T-helper 2 cell treated with Interferon-gamma antibody and Interleukin-4, amounts not matched to agents 5 μg/mL and 100 μg/mL, for 36 hours (primary cell): ENCODE data around the gene SNRPB.
"Not testable (repeated sequence)": the region's sequence is repeated elsewhere in the genome, so short reads cannot be mapped to it uniquely, and the experiment has no call there.

ENCODE experiments used
- DNase-seq: peaks from one replicate; pipeline ENCODE4 v3.0.0; 2021; ENCODE audit warnings: low spot score
- H3K27ac Mint-ChIP-seq: one replicate; pipeline ENCODE4 v1.8.0; 2021; ENCODE audit warnings: mild to moderate bottlenecking, mixed read lengths
- H3K27me3 Mint-ChIP-seq: one replicate; pipeline ENCODE4 v1.8.0; 2021; ENCODE audit warnings: low read depth, mixed read lengths
- H3K36me3 Mint-ChIP-seq: one replicate; pipeline ENCODE4 v1.8.0; 2021; ENCODE audit warnings: low read depth, mixed read lengths
- H3K4me1 Mint-ChIP-seq: one replicate; pipeline ENCODE4 v1.8.0; 2021; ENCODE audit warnings: low read depth, mixed read lengths
- H3K4me3 Mint-ChIP-seq: one replicate; pipeline ENCODE4 v1.8.0; 2022; ENCODE audit warnings: mild to moderate bottlenecking, moderate library complexity, mixed read lengths
- H3K9me3 Mint-ChIP-seq: one replicate; pipeline ENCODE4 v1.8.0; 2021; ENCODE audit warnings: mixed read lengths

SNRPB gene

GRCh38 chr20:2470423-2471193 lies at the start of gene SNRPB:
Gene SNRPB, minus strand, starts transcription at chr20:2470789. Its CDS starts 99 bp downstream, at chr20:2470690.
- no peaks in the 10 kb centered on the region for H3K27me3 Mint-ChIP-seq
- H3K27ac Mint-ChIP-seq = peak within 1 kb of the TSS; percentile 93
- H3K36me3 Mint-ChIP-seq = peaks cover 50% of the 10 kb centered on the region
- no peaks in the 10 kb centered on the region for H3K9me3 Mint-ChIP-seq
- peak; percentile 97 for DNase-seq
- peak within 1 kb of the TSS; percentile 99 for H3K4me3 Mint-ChIP-seq
- peaks cover 39% of the 10 kb centered on the region for H3K4me1 Mint-ChIP-seq

DNA sequence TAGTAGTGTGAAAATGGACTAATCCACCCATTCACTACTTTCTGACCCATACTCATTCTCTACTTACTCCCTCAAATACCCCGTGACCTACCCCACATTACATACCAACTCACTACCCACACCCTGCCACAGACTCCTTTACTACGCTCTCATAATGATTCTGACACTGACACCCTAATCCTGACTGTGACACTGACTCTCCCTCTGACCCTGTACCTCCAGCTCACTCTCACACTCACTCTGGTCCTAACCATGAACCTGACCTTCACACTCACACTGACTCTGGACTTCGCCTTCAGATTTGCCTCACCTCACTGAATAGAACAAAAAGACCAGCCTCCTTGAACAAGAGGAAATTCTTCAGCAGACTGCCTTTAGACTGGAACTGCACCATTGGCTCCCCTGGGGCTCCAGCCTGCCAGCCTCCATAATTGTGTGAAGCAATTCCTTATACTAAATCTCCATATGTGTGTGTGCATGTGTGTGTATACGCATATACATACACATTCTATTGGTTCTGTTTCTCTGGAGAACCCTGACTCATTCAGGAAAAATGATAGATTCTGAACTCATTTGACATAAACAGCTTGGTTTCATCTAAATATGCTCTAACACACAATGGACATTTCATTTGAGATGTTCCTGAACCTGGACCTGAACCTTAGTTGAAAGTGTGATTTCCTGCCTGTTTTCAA lies 48.7 kb upstream of the SNRPB start:
- H3K27ac Mint-ChIP-seq = no peak overlapping the region
- DNase-seq = no peak
- H3K4me1 Mint-ChIP-seq = peaks cover 18% of the 10 kb centered on the region
- no peaks in the 10 kb centered on the region for H3K36me3 Mint-ChIP-seq
- H3K27me3 Mint-ChIP-seq = peaks cover 8% of the 10 kb centered on the region
- H3K9me3 Mint-ChIP-seq = no peaks in the 10 kb centered on the region
- no peak overlapping the region for H3K4me3 Mint-ChIP-seq

DNA sequence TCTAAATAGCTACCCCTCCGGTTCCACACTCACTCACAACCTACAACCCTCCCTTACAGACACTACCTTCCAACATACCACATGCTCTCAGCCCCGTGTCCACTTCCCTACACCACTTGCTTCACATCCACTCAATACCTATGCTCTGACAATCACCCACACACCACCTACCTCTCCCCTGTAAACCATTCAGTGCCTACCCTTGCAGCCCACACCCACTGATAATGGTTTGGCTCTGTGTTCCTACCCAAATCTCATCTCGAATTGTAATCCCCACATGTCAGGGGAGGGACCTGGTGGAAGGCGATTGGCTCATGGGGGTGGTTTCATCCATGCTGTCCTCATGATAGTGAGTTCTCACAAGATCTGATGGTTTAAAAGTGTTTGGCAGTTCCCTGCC lies 48.0 kb upstream of the SNRPB start:
- Mint-ChIP-seq H3K4me3 (no peak overlapping the region), H3K9me3 (no peaks in the 10 kb centered on the region), H3K36me3 (no peaks in the 10 kb centered on the region), H3K27me3 (peaks cover 15% of the 10 kb centered on the region), H3K27ac (no peak overlapping the region), H3K4me1 (peaks cover 14% of the 10 kb centered on the region)
- DNase-seq = no peak

DNA sequence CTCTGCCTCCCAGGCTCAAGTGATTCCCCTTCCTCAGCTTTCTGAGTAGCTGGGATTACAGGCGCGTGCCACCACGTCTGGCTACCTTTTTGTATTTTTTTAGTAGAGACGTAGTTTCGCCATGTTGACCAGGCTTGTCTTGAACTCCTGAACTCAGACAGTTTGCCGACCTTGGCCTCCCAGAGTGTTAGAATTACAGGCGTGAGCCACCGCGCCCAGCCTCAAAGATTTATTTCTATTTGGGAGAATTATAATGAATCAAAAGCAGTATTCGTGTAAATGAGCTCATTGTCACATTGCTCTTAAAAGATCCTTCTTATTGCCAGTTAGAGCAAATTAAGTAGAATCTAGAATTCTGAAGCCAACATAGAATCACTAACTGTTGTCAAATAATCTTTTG lies 47.5 kb upstream of the SNRPB start:
- Mint-ChIP-seq H3K27ac (no peak overlapping the region), H3K4me3 (no peak overlapping the region), H3K36me3 (no peaks in the 10 kb centered on the region), H3K4me1 (peaks cover 14% of the 10 kb centered on the region), H3K9me3 (no peaks in the 10 kb centered on the region), H3K27me3 (peaks cover 17% of the 10 kb centered on the region)
- DNase-seq = no peak

DNA sequence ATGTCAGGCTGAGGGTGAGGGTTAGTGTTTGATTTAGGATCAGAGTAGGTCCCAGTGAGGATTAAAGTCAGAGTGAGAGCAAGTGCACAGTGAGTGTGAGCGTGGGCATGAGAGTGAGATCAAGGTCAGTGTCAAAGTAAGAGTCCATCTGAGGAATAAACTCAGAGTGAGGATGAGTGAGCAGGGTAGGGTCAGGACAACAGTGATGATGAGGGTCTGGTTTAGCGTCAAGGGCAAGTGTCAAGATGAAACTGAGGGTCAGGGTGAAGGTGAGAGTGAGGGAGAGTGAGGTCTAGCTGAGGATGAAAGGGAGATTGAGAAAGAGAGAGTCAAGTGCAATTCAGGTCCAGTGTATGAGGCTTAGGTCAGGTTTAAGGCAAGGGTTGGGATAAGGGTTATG lies 45.8 kb upstream of the SNRPB start:
- Mint-ChIP-seq H3K9me3 (no peaks in the 10 kb centered on the region), H3K4me3 (no peak overlapping the region), H3K27me3 (peaks cover 22% of the 10 kb centered on the region), H3K4me1 (peaks cover 5% of the 10 kb centered on the region), H3K36me3 (no peaks in the 10 kb centered on the region), H3K27ac (no peak overlapping the region)
- no peak for DNase-seq

- no peaks in the 10 kb centered on the region for H3K9me3 Mint-ChIP-seq
- no peak for DNase-seq
- H3K4me3 Mint-ChIP-seq = no peak overlapping the region
- H3K27me3 Mint-ChIP-seq = peaks cover 27% of the 10 kb centered on the region
- no peak overlapping the region for H3K27ac Mint-ChIP-seq
- H3K4me1 Mint-ChIP-seq = no peaks in the 10 kb centered on the region
- H3K36me3 Mint-ChIP-seq = no peaks in the 10 kb centered on the region
These were observed 44.6 kb upstream of the SNRPB start for GRCh38 chr20:2515203-2515602.

DNA sequence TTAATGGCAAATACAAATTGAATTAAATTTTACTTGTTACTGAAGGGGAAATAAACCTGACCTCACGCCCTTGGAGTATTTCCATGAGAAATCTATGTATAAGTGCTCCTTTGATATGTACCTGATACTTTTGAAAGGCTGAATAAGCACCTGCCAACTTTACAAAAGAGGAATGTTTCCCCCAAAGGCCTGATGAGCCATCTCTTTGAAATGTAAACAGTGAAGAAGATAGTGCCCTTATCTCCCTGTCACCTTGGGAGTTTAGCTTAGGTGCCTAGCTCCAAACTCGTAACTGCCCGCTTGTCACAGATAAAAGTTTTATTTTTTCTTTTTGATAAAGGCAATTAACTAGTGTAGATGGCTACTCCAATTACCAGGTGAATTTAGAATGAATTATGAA lies 39.2 kb upstream of the SNRPB start:
- Mint-ChIP-seq H3K4me3 (peak overlapping the region; percentile 9), H3K36me3 (peaks cover 11% of the 10 kb centered on the region)

GRCh38 chr20:2509468-2509781 lies 38.8 kb upstream of the SNRPB start:
- peak overlapping the region; percentile 100 for H3K4me3 Mint-ChIP-seq
- DNase-seq = no peak
- peaks cover 25% of the 10 kb centered on the region for H3K27me3 Mint-ChIP-seq
- peaks cover 12% of the 10 kb centered on the region for H3K4me1 Mint-ChIP-seq
- H3K27ac Mint-ChIP-seq = peak overlapping the region; percentile 94
- peaks cover 11% of the 10 kb centered on the region for H3K36me3 Mint-ChIP-seq
- no peaks in the 10 kb centered on the region for H3K9me3 Mint-ChIP-seq

More for the DNA sequence above, 39.2 kb upstream of the SNRPB start:
- Mint-ChIP-seq H3K27me3 (peaks cover 26% of the 10 kb centered on the region), H3K27ac (no peak overlapping the region), H3K9me3 (no peaks in the 10 kb centered on the region), H3K4me1 (peaks cover 12% of the 10 kb centered on the region)
- DNase-seq = no peak

DNA sequence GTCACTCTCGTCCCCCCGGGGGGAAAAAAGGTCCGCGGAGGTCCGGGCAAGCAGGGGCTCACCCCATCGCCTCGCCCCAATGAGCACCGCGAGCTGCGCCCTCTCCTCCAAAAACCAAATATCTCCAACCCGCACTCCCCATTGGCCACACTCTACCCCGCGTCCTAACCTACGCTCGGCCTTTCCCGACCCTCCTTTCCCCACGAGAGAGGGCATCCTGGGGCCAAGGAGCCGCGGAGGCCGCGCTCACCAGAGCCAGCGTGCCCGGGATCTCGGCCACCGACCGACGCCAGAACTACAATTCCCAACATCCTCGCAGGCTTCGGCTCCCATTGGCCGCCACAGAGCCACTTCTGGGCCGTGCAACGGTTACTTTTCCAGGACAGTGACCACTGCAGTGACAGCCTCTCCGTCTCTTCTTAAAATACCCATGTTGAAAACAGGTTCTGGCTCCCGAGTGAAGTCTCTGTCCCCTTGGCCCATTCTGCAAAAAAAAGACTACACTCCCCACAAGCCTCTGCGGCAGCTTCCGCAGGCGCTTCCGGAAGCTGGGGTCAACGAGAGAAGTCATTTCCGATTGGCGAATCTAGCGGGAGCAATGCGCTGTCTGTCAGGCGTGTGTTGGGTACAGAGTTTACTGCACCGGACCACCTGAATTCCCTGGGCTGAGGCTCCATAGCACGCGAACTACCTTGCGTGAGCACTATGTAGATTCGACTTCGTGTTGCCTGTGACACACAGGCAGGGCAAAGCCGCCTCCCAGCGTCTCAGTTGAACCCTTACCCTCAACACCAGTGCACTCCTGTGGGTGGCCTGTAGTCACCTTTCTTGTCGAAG lies 38.3 kb upstream of the SNRPB start, which contains the start of gene ZNF343:
Gene ZNF343 (minus strand): TSS at position 285 of the 837 bp plus-strand sequence. CDS start 15,020 bp downstream, outside the sequence.
- Mint-ChIP-seq H3K9me3 (no peaks in the 10 kb centered on the region), H3K4me3 (peak within 1 kb of the TSS; percentile 100), H3K4me1 (peaks cover 12% of the 10 kb centered on the region), H3K36me3 (peaks cover 11% of the 10 kb centered on the region), H3K27ac (peak within 1 kb of the TSS; percentile 94), H3K27me3 (peaks cover 20% of the 10 kb centered on the region)
- DNase-seq = peak; percentile 78

- Mint-ChIP-seq H3K9me3 (no peaks in the 10 kb centered on the region), H3K4me3 (peak overlapping the region; percentile 100), H3K36me3 (peaks cover 11% of the 10 kb centered on the region), H3K27me3 (peaks cover 15% of the 10 kb centered on the region), H3K4me1 (peaks cover 14% of the 10 kb centered on the region), H3K27ac (peak overlapping the region; percentile 94)
- DNase-seq = no peak
These were observed 37.5 kb upstream of the SNRPB start for GRCh38 chr20:2507875-2508630.

GRCh38 chr20:2507464-2507863 lies 36.9 kb upstream of the SNRPB start:
- H3K36me3 Mint-ChIP-seq = peaks cover 11% of the 10 kb centered on the region
- peak overlapping the region; percentile 100 for H3K4me3 Mint-ChIP-seq
- peaks cover 11% of the 10 kb centered on the region for H3K27me3 Mint-ChIP-seq
- H3K27ac Mint-ChIP-seq = no peak overlapping the region
- H3K4me1 Mint-ChIP-seq = peaks cover 16% of the 10 kb centered on the region
- H3K9me3 Mint-ChIP-seq = no peaks in the 10 kb centered on the region
- no peak for DNase-seq

DNA sequence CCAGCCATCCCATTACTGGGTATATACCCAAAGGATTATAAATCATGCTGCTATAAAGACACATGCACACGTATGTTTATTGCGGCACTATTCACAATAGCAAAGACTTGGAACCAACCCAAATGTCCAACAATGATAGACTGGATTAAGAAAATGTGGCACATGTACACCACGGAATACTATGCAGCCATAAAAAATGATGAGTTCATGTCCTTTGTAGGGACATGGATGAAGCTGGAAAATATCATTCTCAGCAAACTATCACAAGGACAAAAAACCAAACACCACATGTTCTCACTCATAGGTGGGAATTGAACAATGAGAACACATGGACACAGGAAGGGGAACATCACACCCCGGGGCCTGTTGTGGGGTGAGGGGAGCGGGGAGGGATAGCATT lies 35.8 kb upstream of the SNRPB start:
- not testable (repeated sequence) for DNase-seq, H3K27me3 Mint-ChIP-seq, H3K4me3 Mint-ChIP-seq, H3K9me3 Mint-ChIP-seq, H3K27ac Mint-ChIP-seq
- H3K36me3 Mint-ChIP-seq = peaks cover 11% of the 10 kb centered on the region
- peaks cover 16% of the 10 kb centered on the region for H3K4me1 Mint-ChIP-seq

DNA sequence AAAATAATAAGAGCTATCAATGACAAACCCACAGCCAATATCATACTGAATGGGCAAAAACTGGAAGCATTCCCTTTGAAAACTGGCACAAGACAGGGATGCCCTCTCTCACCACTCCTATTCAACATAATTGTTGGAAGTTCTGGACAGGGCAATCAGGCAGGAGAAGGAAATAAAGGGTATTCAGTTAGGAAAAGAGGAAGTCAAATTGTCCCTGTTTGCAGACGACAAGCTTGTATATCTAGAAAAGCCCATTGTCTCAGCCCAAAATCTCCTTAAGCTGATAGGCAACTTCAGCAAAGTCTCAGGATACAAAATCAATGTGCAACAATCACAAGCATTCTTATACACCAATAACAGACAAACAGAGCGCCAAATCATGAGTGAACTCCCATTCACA lies 34.2 kb upstream of the SNRPB start:
- not testable (repeated sequence) for H3K9me3 Mint-ChIP-seq, H3K4me3 Mint-ChIP-seq, DNase-seq, H3K27ac Mint-ChIP-seq, H3K27me3 Mint-ChIP-seq
- Mint-ChIP-seq H3K4me1 (peaks cover 16% of the 10 kb centered on the region), H3K36me3 (peaks cover 16% of the 10 kb centered on the region)
